ENCODE measurements around the gene P2RY6.

GRCh38 chr11:73306977-73307322 is 34.8 kb downstream of the P2RY6 start:
- no peak for TF ChIP-seq CTCF (IDR thresholded peaks at IDR 0.05 in 2 of 3, conservative IDR thresholded peaks at IDR 0.05 in 1 of 3; ENCODE audit: control insufficient read depth in 2 of 3, extremely low read depth in 1 of 3, insufficient read depth in 1 of 3, low read depth in 3 of 3, low read length in 3 of 3)
- no peak for TF ChIP-seq SIX5 (IDR thresholded peaks at IDR 0.05; ENCODE audit: low read depth, low read length, severe bottlenecking)
- no peak for TF ChIP-seq CREB1 (IDR thresholded peaks at IDR 0.05; ENCODE audit: low read depth)
- no peak for TF ChIP-seq POLR2A (IDR thresholded peaks at IDR 0.05; ENCODE audit: low read depth, low read length)
- TF ChIP-seq ZSCAN29 (IDR thresholded peaks at IDR 0.05), result no peak
- no peak for TF ChIP-seq ZBTB4 (CRISPR knock-in tag; IDR thresholded peaks at IDR 0.05)
- no peak for TF ChIP-seq EZH2 (IDR thresholded peaks at IDR 0.05; ENCODE audit: borderline replicate concordance, control insufficient read depth, low read depth, low read length)
- no peak for TF ChIP-seq EP300 (IDR thresholded peaks at IDR 0.05; ENCODE audit: borderline replicate concordance in 1 of 2, control insufficient read depth in 1 of 2, low read depth in 2 of 2, low read length in 2 of 2)
- no peak for TF ChIP-seq ATF2 (IDR thresholded peaks at IDR 0.05; ENCODE audit: low read length)
- TF ChIP-seq SUZ12 (IDR thresholded peaks at IDR 0.05; ENCODE audit: unreplicated experiment), result no peak
- no peak for TF ChIP-seq ZBTB33 (IDR thresholded peaks at IDR 0.05)
